HG02938 (cell line): ENCODE measurements around the gene HRK.
A peak's percentile ranks its signal among the peaks of the same experiment; 100 is the strongest.
"Not testable (repeated sequence)": the region's sequence is repeated elsewhere in the genome, so short reads cannot be mapped to it uniquely, and the experiment has no call there.

Experiments used
- ATAC-seq: cut with Tn5 transposase; IDR thresholded peaks from one replicate; pipeline ENCODE4 v1.9.1; 2021; ENCODE audit warnings: mild to moderate bottlenecking, moderate library complexity; ENCODE audit not compliant: unreplicated experiment

Gene HRK

GRCh38 chr12:116821291-116821690 lies 60.0 kb downstream of the HRK start:
- no peak for ATAC-seq

DNA sequence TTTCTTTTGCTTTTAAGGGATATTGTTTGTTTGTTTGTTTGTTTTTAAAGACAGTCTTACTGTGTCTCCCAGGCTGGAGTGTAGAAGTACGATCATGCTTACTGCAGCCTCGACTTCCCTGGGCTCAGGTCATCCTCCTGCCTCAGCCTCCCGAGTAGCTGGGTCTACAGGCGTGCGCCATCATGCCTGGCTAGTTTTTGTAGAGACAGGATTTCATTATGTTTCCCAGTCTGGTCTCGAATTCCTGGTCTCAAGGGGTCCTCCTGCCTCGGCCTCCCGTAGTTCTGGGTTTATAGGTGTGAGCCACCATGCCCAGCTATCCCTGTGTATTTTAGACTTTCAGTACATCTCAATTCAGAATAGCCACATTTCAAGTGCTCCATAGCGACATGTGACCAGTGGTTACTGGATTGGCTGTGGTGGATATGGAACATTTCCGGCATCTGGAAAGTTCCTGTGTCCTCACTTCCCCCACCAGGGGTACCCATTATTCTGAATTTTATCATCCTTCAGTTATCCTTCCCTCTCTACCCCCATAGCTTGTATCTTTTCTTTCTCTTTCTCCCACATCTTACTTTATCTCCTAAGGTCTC lies 61.1 kb downstream of the HRK start:
- ATAC-seq: no peak

DNA sequence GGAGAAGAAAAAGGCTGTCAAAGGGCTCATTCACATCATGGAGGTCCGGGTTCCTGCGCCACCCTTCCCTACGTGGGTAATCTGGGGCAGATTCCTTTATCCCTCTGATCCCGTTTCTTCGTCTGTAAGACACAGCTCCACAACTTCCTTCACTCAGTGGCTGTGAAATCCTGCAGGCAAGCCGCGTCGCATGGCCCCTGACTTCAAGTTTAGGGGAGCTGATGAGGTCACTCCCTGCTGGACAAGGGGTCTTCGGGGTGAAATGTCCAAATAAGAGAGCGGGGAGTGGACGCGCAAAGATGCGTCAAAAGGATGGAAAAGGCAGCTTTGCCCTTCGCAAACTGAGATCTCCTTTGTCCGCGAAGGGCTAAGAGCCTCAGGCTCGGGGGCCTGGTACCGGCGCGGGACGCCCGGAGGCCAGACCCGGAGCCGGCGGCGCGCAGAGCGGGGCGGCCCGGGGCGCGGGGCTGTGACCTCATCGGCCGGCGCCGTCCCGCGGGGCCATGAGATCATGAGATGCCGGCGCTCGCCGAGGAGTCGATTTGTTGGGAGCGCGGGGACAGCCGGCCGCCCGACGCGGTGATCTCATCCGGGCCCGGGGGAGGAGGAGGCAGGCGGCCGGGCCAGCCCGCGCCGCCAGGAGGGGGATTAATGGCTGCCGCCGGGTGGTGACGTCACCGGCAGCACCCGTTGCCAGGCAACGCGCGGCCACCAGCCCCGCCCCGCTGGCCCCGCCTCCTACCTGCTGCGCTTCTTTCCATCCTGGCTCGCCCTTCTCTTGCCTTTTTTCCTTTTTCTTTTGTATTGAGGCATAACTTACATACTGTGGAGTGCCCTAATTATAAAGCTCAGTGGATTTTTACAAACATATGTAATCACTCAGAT lies 62.1 kb downstream of the HRK start:
- ATAC-seq: peak; percentile 84

- peak; percentile 2 for ATAC-seq
Measured at GRCh38 chr12:116818341-116818856, 62.8 kb downstream of the HRK start.

DNA sequence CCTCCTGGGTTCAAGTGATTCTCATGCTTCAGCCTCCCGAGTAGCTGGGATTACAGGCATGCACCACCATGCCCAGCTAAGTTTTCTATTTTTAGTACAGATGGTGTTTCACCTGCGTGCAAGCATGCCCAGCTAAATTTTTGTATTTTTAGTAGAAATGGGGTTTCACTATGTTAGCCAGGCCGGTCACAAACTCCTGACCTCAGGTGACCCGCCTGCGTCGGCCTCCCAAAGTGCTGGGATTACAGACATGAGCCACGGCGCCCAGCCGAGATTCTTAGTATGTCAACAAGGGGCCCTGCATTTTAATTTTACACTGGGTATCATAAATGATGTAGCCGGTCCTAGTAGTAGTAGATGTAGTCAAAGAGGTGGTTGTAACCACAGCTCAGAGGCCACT lies 66.5 kb downstream of the HRK start:
- ATAC-seq: not testable (repeated sequence)

- no peak for ATAC-seq
Measured at GRCh38 chr12:116813271-116814041, 67.8 kb downstream of the HRK start.

DNA sequence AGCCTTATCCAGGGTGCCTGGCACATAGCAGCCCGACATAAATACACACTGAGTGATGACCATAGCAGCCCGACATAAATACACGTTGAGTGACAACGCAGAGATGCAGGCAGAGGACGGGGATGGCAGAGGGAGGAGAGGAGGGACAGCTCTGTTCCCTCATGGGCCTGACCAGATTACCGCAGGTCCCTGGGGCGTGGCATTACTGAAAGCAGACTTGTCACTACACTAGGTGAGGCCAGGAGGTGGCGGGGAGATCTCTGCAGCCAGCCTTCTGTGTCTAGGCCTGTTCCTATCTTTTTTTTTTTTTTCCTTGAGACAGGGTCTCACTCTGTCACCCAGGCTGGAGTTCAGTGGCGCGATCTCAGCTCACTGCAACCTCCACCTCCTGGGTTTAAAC lies 69.0 kb downstream of the HRK start:
- no peak for ATAC-seq

DNA sequence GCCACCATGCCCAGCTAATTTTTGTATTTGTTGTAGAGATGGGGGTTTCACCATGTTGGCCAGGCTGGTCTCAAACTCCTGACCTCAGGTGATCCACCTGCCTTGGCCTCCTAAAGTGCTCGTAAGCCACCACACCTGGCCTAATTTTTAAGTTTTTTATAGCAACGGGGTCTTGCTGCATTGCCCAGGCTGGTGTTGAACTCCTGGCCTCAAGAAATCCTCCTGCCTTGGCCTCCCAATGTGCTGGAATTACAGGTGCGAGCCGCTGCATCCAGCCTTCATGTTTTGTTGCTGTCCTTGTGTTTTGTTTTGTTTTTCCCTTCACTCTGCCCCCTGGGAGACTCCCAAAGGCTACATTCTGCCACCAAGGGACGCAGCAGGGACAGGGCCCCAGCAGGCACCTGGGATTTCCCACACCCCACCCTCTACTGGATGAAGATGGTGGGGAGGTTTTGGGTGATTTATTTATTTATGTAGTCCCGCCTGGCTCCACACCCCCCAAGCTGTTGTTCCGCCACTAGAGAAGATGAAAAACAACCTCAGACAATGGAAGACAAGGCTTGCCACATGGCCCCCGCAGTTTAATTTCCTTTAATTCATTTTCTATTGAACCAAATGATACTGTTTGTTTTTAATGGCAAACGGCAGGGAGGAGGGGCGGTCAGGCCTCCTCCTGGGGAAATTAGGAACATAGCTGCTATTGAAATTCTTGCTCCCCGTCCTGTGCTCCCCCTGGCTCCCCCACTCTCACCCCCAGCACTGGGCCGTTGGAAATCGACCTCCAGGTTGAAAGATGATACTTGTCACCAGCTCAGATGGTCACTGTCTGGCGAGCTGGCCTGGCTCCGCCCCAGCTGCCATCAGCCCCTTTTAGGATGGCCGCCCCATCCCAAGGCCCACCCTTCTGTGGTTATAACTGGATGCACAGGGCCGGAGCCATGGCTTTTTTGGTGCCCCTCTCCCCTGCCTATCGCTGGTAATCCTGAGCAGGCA lies 72.8 kb downstream of the HRK start:
- ATAC-seq: no peak

- ATAC-seq: no peak
Measured at GRCh38 chr12:116807546-116807945, 73.7 kb downstream of the HRK start.

DNA sequence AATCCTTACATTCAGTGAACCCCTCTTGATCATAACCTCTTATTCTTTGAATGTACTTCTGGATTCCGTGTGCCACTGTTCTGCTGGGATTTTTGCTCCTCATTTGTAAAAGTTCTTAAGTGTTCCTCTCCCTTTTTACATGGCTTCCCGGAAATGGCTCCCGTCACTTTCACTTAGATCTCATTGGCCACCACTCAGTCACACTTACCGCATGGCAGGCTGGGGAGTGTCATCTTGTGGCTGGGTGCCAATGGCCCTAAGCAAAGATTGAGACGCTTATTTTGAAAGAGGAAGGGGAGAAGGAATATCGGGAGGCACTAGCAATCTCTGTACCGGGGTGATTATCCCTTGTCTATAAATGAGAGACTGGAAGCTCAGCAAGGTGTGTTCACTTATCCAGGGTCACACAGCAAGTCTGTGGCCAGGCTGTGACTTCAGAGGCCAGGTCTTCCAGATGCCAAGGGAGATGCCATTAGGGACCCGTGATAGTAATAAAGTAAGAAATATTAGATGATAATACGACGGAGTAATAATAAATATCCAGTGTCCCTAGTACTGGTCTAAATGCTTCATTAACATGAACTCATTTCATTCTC lies 74.3 kb downstream of the HRK start:
- ATAC-seq: no peak
